ENCODE measurements around the gene TMEM263.

- TF ChIP-seq, protein P1, sequence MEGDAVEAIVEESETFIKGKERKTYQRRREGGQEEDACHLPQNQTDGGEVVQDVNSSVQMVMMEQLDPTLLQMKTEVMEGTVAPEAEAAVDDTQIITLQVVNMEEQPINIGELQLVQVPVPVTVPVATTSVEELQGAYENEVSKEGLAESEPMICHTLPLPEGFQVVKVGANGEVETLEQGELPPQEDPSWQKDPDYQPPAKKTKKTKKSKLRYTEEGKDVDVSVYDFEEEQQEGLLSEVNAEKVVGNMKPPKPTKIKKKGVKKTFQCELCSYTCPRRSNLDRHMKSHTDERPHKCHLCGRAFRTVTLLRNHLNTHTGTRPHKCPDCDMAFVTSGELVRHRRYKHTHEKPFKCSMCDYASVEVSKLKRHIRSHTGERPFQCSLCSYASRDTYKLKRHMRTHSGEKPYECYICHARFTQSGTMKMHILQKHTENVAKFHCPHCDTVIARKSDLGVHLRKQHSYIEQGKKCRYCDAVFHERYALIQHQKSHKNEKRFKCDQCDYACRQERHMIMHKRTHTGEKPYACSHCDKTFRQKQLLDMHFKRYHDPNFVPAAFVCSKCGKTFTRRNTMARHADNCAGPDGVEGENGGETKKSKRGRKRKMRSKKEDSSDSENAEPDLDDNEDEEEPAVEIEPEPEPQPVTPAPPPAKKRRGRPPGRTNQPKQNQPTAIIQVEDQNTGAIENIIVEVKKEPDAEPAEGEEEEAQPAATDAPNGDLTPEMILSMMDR (conservative IDR thresholded peaks at IDR 0.05; ENCODE audit: low read length): no peak
- TF ChIP-seq EZH2phosphoT487 (IDR thresholded peaks at IDR 0.05; ENCODE audit: borderline replicate concordance): no peak
These were observed 49.0 kb upstream of the TMEM263 start for GRCh38 chr12:106906715-106907114.
